Esophagus squamous epithelium (tissue), 5 donors: ENCODE measurements around the gene PREP. TPM values are rescaled to one million over a fixed set of nuclear protein-coding genes. Genes with fewer than 3 reads are reported as not detected.
"Not testable (repeated sequence)": the region's sequence is repeated elsewhere in the genome, so short reads cannot be mapped to it uniquely, and the experiment has no call there.

Source experiments
- DNase-seq: peaks from one replicate; lab custom pipeline; 2025; lab: John Stamatoyannopoulos, UW
- H3K27ac ChIP-seq, 4 donors: fragments of 200-600 bp; sonication (generic); one replicate each; pipeline ENCODE4 v1.5.1; 2016 to 2019; ENCODE audit warnings: mild to moderate bottlenecking in 1 of 4
- H3K27me3 ChIP-seq, 4 donors: fragments of 200-600 bp; sonication (generic); 1 replicate in 3 of 4; 2 replicates in 1 of 4; pipeline versions ENCODE4 v1.5.1 to v1.6.0; 2017 to 2021; ENCODE audit warnings: antibody characterized with exemption in 1 of 4
- H3K36me3 ChIP-seq, 3 donors: fragments of 200-600 bp; sonication (generic); one replicate each; pipeline ENCODE4 v1.5.1; 2016 to 2019
- H3K4me1 ChIP-seq, 3 donors: fragments of 200-600 bp; sonication (generic); one replicate each; pipeline ENCODE4 v1.5.1; 2017 to 2019
- H3K4me3 ChIP-seq, 4 donors: fragments of 200-600 bp; sonication (generic); 1 replicate in 3 of 4; 2 replicates in 1 of 4; pipeline ENCODE4 v1.5.1; 2016 to 2019; ENCODE audit warnings: mild to moderate bottlenecking in 2 of 4, moderate library complexity in 1 of 4
- H3K9me3 ChIP-seq, 3 donors: fragments of 200-600 bp; sonication (generic); one replicate each; pipeline ENCODE4 v1.5.1; 2016 to 2019
- POLR2A ChIP-seq, 4 donors: fragments of 450-650 bp; IDR thresholded peaks; one replicate each; pipeline ENCODE4 v1.6.1; 2017; ENCODE audit warnings: antibody characterized with exemption in 4 of 4, mild to moderate bottlenecking in 4 of 4, moderate library complexity in 3 of 4
- WGBS, 2 donors: methylation state at CpG; one replicate each; pipeline ENCODE4 v1.1.5; 2018; 5-methylcytosine and 5-hydroxymethylcytosine counted together
- intact Hi-C: fragments of 100-400 bp; cut with DNase I; formaldehyde crosslinking; loops from one replicate; pipeline ENCODE4 v1.15.0; 2022
- total RNA-seq, 4 donors: library from RNA; depleted of rRNA; stranded (reverse); fragments of >200 nt; gene quantifications; one replicate each; pipeline ENCODE4 v1.1.0, GENCODE V29; 2016
- TF ChIP-seq, protein P1 (sequence below), 6 experiments: fragments of 450-650 bp in 4 of 6; fragments of 200-600 bp in 2 of 6; sonication (generic) in 2 of 6; IDR thresholded peaks; one replicate each; pipeline ENCODE4 v1.5.1; 2016 to 2019; ENCODE audit warnings: antibody characterized with exemption in 6 of 6, mild to moderate bottlenecking in 4 of 6, moderate library complexity in 4 of 6
- donor health status: DM: yes; HTN: yes; CAD: no.

Gene PREP
- total RNA-seq, 4 donors from 2014 or later = 11.9 to 28.0 (median 19.6) TPM

DNA sequence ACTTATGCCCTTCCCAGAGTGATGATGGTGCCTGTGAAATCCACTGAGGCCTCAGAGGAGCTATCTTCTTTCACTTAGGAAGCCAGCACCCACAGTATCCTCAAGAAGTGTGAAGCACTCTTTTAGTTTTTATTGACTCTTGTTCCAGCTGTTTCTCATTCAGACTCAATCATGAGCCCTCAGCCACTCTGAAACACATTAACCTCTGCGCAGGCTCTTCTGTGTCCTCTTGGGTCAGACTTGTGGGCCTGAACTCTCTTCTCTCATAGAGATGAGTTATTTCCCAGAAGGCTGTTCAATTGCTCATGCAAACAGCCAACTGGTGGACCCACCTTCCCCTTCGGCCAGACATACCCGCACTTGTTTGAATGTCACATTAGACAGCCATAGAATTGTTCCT lies 27.8 kb upstream of the PREP start:
- 84 to 100% methylated on average over 3 of the region's 3 CpGs for WGBS, 2 donors
- no peak for DNase-seq
- intact Hi-C loops = no loop called here
- Histone ChIP-seq H3K27me3 (no peaks in the 10 kb centered on the region), H3K9me3 (no peaks in the 10 kb centered on the region), H3K36me3 (no peaks in the 10 kb centered on the region), H3K4me3 (no peak overlapping the region), H3K27ac (no peak overlapping the region), H3K4me1 (peaks cover 0 to 11% (median 0%) of the 10 kb centered on the region in 3 donors)
- TF ChIP-seq, protein P1, sequence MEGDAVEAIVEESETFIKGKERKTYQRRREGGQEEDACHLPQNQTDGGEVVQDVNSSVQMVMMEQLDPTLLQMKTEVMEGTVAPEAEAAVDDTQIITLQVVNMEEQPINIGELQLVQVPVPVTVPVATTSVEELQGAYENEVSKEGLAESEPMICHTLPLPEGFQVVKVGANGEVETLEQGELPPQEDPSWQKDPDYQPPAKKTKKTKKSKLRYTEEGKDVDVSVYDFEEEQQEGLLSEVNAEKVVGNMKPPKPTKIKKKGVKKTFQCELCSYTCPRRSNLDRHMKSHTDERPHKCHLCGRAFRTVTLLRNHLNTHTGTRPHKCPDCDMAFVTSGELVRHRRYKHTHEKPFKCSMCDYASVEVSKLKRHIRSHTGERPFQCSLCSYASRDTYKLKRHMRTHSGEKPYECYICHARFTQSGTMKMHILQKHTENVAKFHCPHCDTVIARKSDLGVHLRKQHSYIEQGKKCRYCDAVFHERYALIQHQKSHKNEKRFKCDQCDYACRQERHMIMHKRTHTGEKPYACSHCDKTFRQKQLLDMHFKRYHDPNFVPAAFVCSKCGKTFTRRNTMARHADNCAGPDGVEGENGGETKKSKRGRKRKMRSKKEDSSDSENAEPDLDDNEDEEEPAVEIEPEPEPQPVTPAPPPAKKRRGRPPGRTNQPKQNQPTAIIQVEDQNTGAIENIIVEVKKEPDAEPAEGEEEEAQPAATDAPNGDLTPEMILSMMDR (IDR thresholded peaks at IDR 0.05) = no peak
- no peak for TF ChIP-seq POLR2A (IDR thresholded peaks at IDR 0.05)

DNA sequence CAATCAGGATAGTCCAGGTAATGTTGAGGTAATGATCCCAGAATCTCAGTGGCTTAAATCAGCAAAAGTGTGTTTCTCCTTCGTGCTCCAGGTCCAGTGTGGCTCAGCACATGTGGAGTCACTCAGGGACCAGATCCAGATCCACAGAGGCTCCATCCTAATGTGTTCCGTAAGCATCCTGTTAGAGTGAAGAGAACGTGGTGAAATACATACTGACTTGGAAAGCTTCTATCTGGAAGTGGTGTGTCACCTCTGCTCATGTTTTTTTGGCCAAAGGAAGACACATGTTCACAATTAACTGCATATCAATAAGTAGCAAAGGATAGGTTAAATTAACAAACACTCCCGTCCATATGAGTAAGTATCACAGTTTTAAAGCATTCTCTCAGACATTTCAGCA lies 26.8 kb upstream of the PREP start:
- no peaks in the 10 kb centered on the region for H3K36me3 ChIP-seq
- no peaks in the 10 kb centered on the region for H3K27me3 ChIP-seq
- WGBS, 2 donors = 52 to 62% methylated on average over 2 to 4 of the region's 4 CpGs
- peaks cover 0 to 11% (median 0%) of the 10 kb centered on the region in 3 donors for H3K4me1 ChIP-seq
- no peaks in the 10 kb centered on the region for H3K9me3 ChIP-seq
- DNase-seq = no peak
- TF ChIP-seq POLR2A (IDR thresholded peaks at IDR 0.05) = no peak
- TF ChIP-seq, protein P1 (IDR thresholded peaks at IDR 0.05) = no peak
- H3K27ac ChIP-seq = no peak overlapping the region
- no peak overlapping the region for H3K4me3 ChIP-seq
- intact Hi-C loops = no loop called here

DNA sequence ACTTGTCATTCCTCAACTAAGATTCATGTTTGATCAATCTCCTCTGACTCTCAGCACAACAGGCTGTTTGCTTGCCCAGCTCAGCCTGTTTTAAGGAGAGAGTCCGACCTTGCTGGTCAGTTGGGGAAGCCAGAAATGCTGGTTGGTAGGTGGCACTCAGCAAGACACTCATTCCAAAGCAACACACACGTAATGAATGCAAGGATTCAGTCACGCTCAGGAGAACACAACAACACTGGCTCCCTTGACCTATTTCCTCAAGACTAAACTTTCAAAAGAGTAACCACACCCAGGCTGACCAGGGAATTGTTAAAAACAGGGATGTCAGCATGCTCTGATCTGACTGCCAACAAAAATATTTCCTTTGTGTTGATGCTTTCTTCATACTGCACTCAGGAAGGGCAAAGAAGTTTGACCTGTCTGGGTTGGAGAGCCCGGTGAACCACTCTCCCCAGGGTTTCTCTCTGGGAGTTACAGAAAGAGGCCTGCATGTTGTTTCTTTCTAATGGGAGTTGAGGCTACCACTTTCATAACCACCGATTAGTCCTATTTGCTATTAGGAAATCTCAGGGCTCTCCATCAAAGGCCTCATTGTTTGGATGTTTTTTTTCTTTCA lies 25.6 kb upstream of the PREP start:
- DNase-seq = no peak
- TF ChIP-seq POLR2A (IDR thresholded peaks at IDR 0.05) = no peak
- TF ChIP-seq, protein P1 (IDR thresholded peaks at IDR 0.05) = no peak
- no peak overlapping the region for H3K4me3 ChIP-seq
- peaks cover 0 to 11% (median 0%) of the 10 kb centered on the region in 3 donors for H3K4me1 ChIP-seq
- H3K27ac ChIP-seq = peak overlapping the region; percentile 25 to 75 (median 58)
- H3K36me3 ChIP-seq = no peaks in the 10 kb centered on the region
- no peaks in the 10 kb centered on the region for H3K9me3 ChIP-seq
- 40 to 55% methylated on average over 5 of the region's 5 CpGs for WGBS, 2 donors
- no peaks in the 10 kb centered on the region for H3K27me3 ChIP-seq
- intact Hi-C loops = no loop called here

DNA sequence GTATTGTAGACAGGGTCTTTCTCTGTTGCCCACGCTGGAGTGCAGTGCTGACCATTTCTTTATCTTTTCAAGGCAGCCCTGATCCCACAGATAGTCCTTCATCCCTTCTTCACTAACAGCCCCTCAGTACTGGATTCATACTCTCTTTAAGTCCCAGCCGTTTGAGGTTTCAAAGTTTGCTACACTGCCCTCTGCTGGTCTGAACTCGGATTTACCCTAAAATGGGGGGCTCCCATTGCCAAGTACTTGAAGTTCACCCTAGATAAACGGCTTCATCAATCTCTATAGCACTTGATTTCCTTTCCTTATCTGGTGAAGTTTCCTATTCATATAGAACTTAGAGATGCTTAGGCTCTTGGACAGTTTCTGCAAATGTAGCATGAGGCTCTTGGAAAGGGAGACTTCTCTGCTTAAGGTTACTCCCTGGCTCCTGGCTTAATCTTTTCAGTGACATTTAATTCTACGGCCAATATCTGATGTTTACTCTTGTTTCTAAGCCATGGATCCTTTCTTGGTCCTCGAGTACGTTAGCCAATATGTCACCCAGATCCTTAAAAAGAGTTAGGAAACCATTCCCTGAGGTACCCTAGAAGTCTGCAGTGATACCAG lies 21.4 kb upstream of the PREP start:
- no peak for DNase-seq
- TF ChIP-seq, protein P1 (IDR thresholded peaks at IDR 0.05) = peak; percentile 17 to 69 (median 62)
- no peak for TF ChIP-seq POLR2A (IDR thresholded peaks at IDR 0.05)
- Histone ChIP-seq H3K27ac (no peak overlapping the region), H3K27me3 (no peaks in the 10 kb centered on the region), H3K9me3 (no peaks in the 10 kb centered on the region), H3K4me3 (no peak overlapping the region), H3K4me1 (peaks cover 0 to 11% (median 0%) of the 10 kb centered on the region in 3 donors), H3K36me3 (no peaks in the 10 kb centered on the region)
- WGBS, 2 donors = 11 to 18% methylated on average over 7 of the region's 7 CpGs
- intact Hi-C loops = loop anchor here (5.0 kb wide), 1 partner anchor 337 kb away; no protein-coding TSS in a partner anchor

DNA sequence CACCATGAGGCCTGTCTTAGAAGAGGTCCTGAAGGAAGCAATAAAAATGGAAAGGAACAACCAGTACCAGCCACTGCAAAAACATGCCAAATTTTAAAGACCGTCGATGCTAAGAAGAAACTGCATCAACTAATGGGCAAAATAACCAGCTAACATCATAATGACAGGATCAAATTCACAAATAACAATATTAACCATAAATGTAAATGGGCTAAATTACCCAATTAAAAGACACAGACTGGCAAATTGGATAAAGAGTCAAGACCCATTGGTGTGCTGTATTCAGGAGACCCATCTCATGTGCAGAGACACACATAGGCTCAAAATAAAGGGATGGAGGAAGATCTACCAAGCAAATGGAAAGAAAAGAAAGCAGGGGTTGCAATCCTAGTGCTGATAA lies 14.1 kb upstream of the PREP start:
- H3K4me1 ChIP-seq, H3K4me3 ChIP-seq, H3K36me3 ChIP-seq, H3K27ac ChIP-seq, DNase-seq, intact Hi-C loops, H3K27me3 ChIP-seq: not testable (repeated sequence)
- peaks cover 0 to 16% (median 3%) of the 10 kb centered on the region in 3 donors for H3K9me3 ChIP-seq
- WGBS, 2 donors = 92 to 97% methylated on average over 2 of the region's 2 CpGs
